HCT116 (cell line): ENCODE measurements around the gene CHRNB1. TPM values are rescaled to one million over a fixed set of nuclear protein-coding genes. Genes with fewer than 3 reads are reported as not detected.
A peak's percentile ranks its signal among the peaks of the same experiment; 100 is the strongest.

ENCODE experiments used
- ATAC-seq: fragments of 200-7000 bp; cut with Tn5 transposase; 2 replicates; pipeline ENCODE4 v1.9.1; 2020; ENCODE audit warnings: mild to moderate bottlenecking, moderate library complexity
- BruUV-seq: library from RNA; stranded (reverse); fragments of 400-500 nt; replicated peaks from 2 replicates; lab custom pipeline; 2021; lab: Mats Ljungman, UMichigan
- CTCF ChIA-PET: fragments of 300-600 bp; sonication (Branson Sonifier 250); formaldehyde crosslinking; loops from one replicate; lab custom pipeline; 2021; ENCODE audit warnings: antibody characterized with exemption; lab: Charles Lee
- POLR2A ChIA-PET: fragments of 300-600, 350-600 bp; sonication (Branson Sonifier 250); formaldehyde crosslinking; loops from one replicate; lab custom pipeline; 2021; ENCODE audit warnings: antibody characterized with exemption; lab: Charles Lee
- RAD21 ChIA-PET, 2 experiments: fragments of 300-600 bp; sonication (Branson Sonifier 250); formaldehyde crosslinking; loops; one replicate each; lab custom pipeline; 2023; ENCODE audit warnings: low total read pairs in 2 of 2; ENCODE audit not compliant: uncharacterized antibody in 2 of 2, unreplicated experiment in 2 of 2, low non-redundant PET in 1 of 2; lab: Charles Lee
- DNase-seq: peaks from one replicate; pipeline ENCODE4 v3.0.0-alpha.2; 2010; ENCODE audit warnings: low read depth, low spot score
- H2AFZ ChIP-seq: fragments of 200-600 bp; shearing (Covaris generic), sonication (generic); 2 replicates; pipeline ENCODE4 v1.6.1; 2017; ENCODE audit warnings: low read depth, mixed run types, mixed read lengths, antibody characterized with exemption, low read length; ENCODE audit not compliant: poor library complexity, severe bottlenecking
- H3K27ac ChIP-seq: 2 replicates; pipeline ENCODE4 v1.5.1; 2012; ENCODE audit warnings: low read depth, low read length
- H3K27me3 ChIP-seq: fragments of 200-600 bp; sonication (generic); 2 replicates; pipeline ENCODE4 v1.6.1; 2016; ENCODE audit warnings: mixed run types, low read length, mixed read lengths; ENCODE audit not compliant: insufficient read depth
- H3K36me3 ChIP-seq, 2 experiments: fragments of 200-500 bp in 1 of 2; fragments of 200-600 bp in 1 of 2; sonication (Bioruptor generic) in 1 of 2; sonication (generic) in 1 of 2; 2 replicates each; pipeline versions ENCODE4 v1.5.1 to v1.6.1; 2014 to 2016; ENCODE audit warnings: low read length in 2 of 2, inconsistent platforms in 1 of 2, mixed read lengths in 1 of 2, mixed run types in 1 of 2; ENCODE audit not compliant: insufficient read depth in 2 of 2, control insufficient read depth in 1 of 2
- H3K4me1 ChIP-seq, 2 experiments: fragments of 200-600 bp in 1 of 2; sonication (generic) in 1 of 2; 2 replicates each; pipeline versions ENCODE4 v1.5.1 to v1.6.1; 2012 to 2017; ENCODE audit warnings: low read length in 2 of 2, inconsistent platforms in 1 of 2, mild to moderate bottlenecking in 1 of 2, mixed read lengths in 1 of 2, mixed run types in 1 of 2, moderate library complexity in 1 of 2; ENCODE audit not compliant: insufficient read depth in 2 of 2, control insufficient read depth in 1 of 2
- H3K4me2 ChIP-seq: fragments of 200-600 bp; sonication (generic); 2 replicates; pipeline ENCODE4 v1.6.1; 2017; ENCODE audit warnings: mixed run types, low read length, mixed read lengths
- H3K4me3 ChIP-seq, 2 experiments: fragments of 200-600 bp in 1 of 2; sonication (generic) in 1 of 2; replicated peaks in 1 of 2; 2 replicates each; pipeline ENCODE4 v1.5.1; 2011 to 2016; ENCODE audit warnings: low read length in 2 of 2, control low read depth in 1 of 2, low read depth in 1 of 2, mild to moderate bottlenecking in 1 of 2, mixed read lengths in 1 of 2, mixed run types in 1 of 2
- H3K79me2 ChIP-seq: fragments of 200-600 bp; sonication (generic); 2 replicates; pipeline ENCODE4 v1.6.1; 2017; ENCODE audit warnings: mild to moderate bottlenecking, mixed run types, low read length, moderate library complexity, mixed read lengths; ENCODE audit not compliant: insufficient read depth
- H3K9ac ChIP-seq: fragments of 200-600 bp; sonication (generic); 2 replicates; pipeline ENCODE4 v1.6.1; 2016; ENCODE audit warnings: low read length, mixed read lengths
- H3K9me2 ChIP-seq: fragments of 200-600 bp; sonication (generic), shearing (Covaris generic); 2 replicates; pipeline ENCODE4 v1.6.1; 2017; ENCODE audit warnings: mixed run types, mild to moderate bottlenecking, moderate library complexity; ENCODE audit not compliant: insufficient read depth
- H3K9me3 ChIP-seq, 2 experiments: fragments of 200-500 bp in 1 of 2; fragments of 200-600 bp in 1 of 2; sonication (Bioruptor generic) in 1 of 2; sonication (generic) in 1 of 2; 2 replicates each; pipeline ENCODE4 v1.6.1; 2014 to 2017; ENCODE audit warnings: low read length in 2 of 2, mixed read lengths in 2 of 2, inconsistent platforms in 1 of 2, low read depth in 1 of 2, mild to moderate bottlenecking in 1 of 2, mixed run types in 1 of 2, moderate library complexity in 1 of 2; ENCODE audit not compliant: control insufficient read depth in 1 of 2, insufficient read depth in 1 of 2
- H4K20me1 ChIP-seq: fragments of 200-600 bp; sonication (generic), shearing (Covaris generic); 2 replicates; pipeline ENCODE4 v1.6.1; 2017; ENCODE audit warnings: mixed run types, mild to moderate bottlenecking, moderate library complexity; ENCODE audit not compliant: insufficient read depth
- ELF1 ChIP-seq: IDR thresholded peaks from 2 replicates; pipeline ENCODE4 v1.6.1; 2012; ENCODE audit warnings: low read depth, borderline replicate concordance
- REST ChIP-seq: IDR thresholded peaks from 2 replicates; pipeline ENCODE4 v1.6.1; 2012; ENCODE audit warnings: low read depth
- ZBTB33 ChIP-seq: IDR thresholded peaks from 2 replicates; pipeline ENCODE4 v1.6.1; 2011; ENCODE audit warnings: mild to moderate bottlenecking, low read length, moderate library complexity; ENCODE audit not compliant: insufficient replicate concordance; ENCODE audit errors: extremely low read depth
- ZFX ChIP-seq: fragments of 450-650 bp; IDR thresholded peaks from 2 replicates; pipeline ENCODE4 v1.6.1; 2017
- intact Hi-C: fragments of 100-400 bp; cut with micrococcal nuclease; formaldehyde crosslinking; loops from 2 replicates; pipeline ENCODE4 v1.10.0; 2022
- total RNA-seq: library from RNA; stranded (reverse); gene quantifications from one replicate; pipeline ENCODE4 v1.2.1, GENCODE V29; 2021; ENCODE audit not compliant: unreplicated experiment

The CHRNB1 gene
- total RNA-seq, 1 experiment from 2014 or later, result 10.4 TPM

- POLR2A ChIA-PET, result interaction anchor here (0.6 to 2.3 kb wide), 30 partner anchors 9 to 742 kb away, joined by 3 to 33 read pairs (median 4); partner anchors contain the start of genes ACAP1, MPDU1, NAA38 and NEURL4
- ATAC-seq (peak; percentile 58), DNase-seq (peak; percentile 62)
- no peaks in the 10 kb centered on the region for H3K9me3 ChIP-seq
- H4K20me1 ChIP-seq, result no peaks in the 10 kb centered on the region
- no peaks in the 10 kb centered on the region for H3K36me3 ChIP-seq
- no peak for TF ChIP-seq ELF1
- TF ChIP-seq ZBTB33, result no peak
- no peak for TF ChIP-seq REST
- peak; percentile 28; the same call in 1 of the 2 replicates for TF ChIP-seq ZFX
- H2AFZ ChIP-seq, result no peak overlapping the region
- no peaks in the 10 kb centered on the region for H3K9me2 ChIP-seq
- no peaks in the 10 kb centered on the region for H3K27me3 ChIP-seq
- intact Hi-C loops, result no loop called here
- peak overlapping the region; percentile 70 for H3K27ac ChIP-seq
- peaks cover 8% of the 10 kb centered on the region for H3K79me2 ChIP-seq
- RAD21 ChIA-PET, result interaction anchor here (1.1 to 1.3 kb wide), 3 partner anchors 9 to 74 kb away, joined by 3 read pairs; partner anchors contain the start of genes NEURL4 (in 1 of the 2) and PLSCR3 (in 1 of the 2)
- peaks cover 33 to 48% of the 10 kb centered on the region in 2 experiments for H3K4me1 ChIP-seq
- H3K9ac ChIP-seq, result peak overlapping the region; percentile 69
- peak overlapping the region; percentile 61 to 83 for H3K4me3 ChIP-seq
- CTCF ChIA-PET, result interaction anchor here (0.6 to 1.4 kb wide), 9 partner anchors 10 to 438 kb away, joined by 3 to 20 read pairs (median 4); partner anchors contain the start of genes PLSCR3, TMEM102, TMEM95 and TNK1
- no TSS peak for BruUV-seq
- peak overlapping the region; percentile 81 for H3K4me2 ChIP-seq
These were observed 41.2 kb upstream of the CHRNB1 start for GRCh38 chr17:7403727-7403976.
